HEK293T (cell line): ENCODE data around the gene SYTL1.

Source experiments
- CTCF ChIA-PET: fragments of 350-600 bp; formaldehyde crosslinking; extraction: SDS; loops from one replicate; lab custom pipeline; 2021; ENCODE audit warnings: antibody characterized with exemption, inconsistent platforms; lab: Yijun Ruan, JAX
- POLR2A ChIA-PET: fragments of 350-600 bp; formaldehyde crosslinking; extraction: SDS; loops from one replicate; lab custom pipeline; 2020; ENCODE audit warnings: antibody characterized with exemption, inconsistent platforms; lab: Yijun Ruan, JAX
- DNase-seq: peaks from one replicate; pipeline ENCODE4 v3.0.0; 2012; ENCODE audit warnings: mixed read lengths; ENCODE audit errors: extremely low spot score
- ARNT ChIP-seq: fragments of 450-650 bp; IDR thresholded peaks from 2 replicates; pipeline ENCODE4 v1.6.1; 2017; ENCODE audit warnings: mild to moderate bottlenecking
- BHLHE40 ChIP-seq: fragments of 450-650 bp; IDR thresholded peaks from 2 replicates; pipeline ENCODE4 v1.6.1; 2016; ENCODE audit warnings: mild to moderate bottlenecking, moderate library complexity, borderline replicate concordance
- CTBP1 ChIP-seq: fragments of 450-650 bp; IDR thresholded peaks from 2 replicates; pipeline ENCODE4 v1.6.1; 2016; ENCODE audit warnings: borderline replicate concordance
- ELF4 ChIP-seq: fragments of 450-650 bp; IDR thresholded peaks from 2 replicates; pipeline ENCODE4 v1.6.1; 2017; ENCODE audit warnings: antibody characterized with exemption
- FOXA1 ChIP-seq: fragments of 450-650 bp; IDR thresholded peaks from 2 replicates; pipeline ENCODE4 v1.6.1; 2016; ENCODE audit warnings: mild to moderate bottlenecking
- FOXK2 ChIP-seq: fragments of 450-650 bp; IDR thresholded peaks from 2 replicates; pipeline ENCODE4 v1.6.1; 2016; ENCODE audit warnings: mild to moderate bottlenecking
- FOXM1 ChIP-seq: fragments of 450-650 bp; IDR thresholded peaks from 2 replicates; pipeline ENCODE4 v1.6.1; 2017; ENCODE audit warnings: mild to moderate bottlenecking, borderline replicate concordance
- HDGF ChIP-seq: fragments of 450-650 bp; IDR thresholded peaks from 2 replicates; pipeline ENCODE4 v1.6.1; 2017; ENCODE audit warnings: antibody characterized with exemption, borderline replicate concordance
- L3MBTL2 ChIP-seq: fragments of 450-650 bp; conservative IDR thresholded peaks from 2 replicates; pipeline ENCODE4 v1.6.1; 2016; ENCODE audit warnings: mild to moderate bottlenecking
- LEF1 ChIP-seq: fragments of 450-650 bp; IDR thresholded peaks from 2 replicates; pipeline ENCODE4 v1.6.1; 2017; ENCODE audit warnings: mild to moderate bottlenecking, borderline replicate concordance
- NFRKB ChIP-seq: fragments of 450-650 bp; IDR thresholded peaks from 2 replicates; pipeline ENCODE4 v1.6.1; 2016; ENCODE audit warnings: mild to moderate bottlenecking, moderate library complexity
- PKNOX1 ChIP-seq: fragments of 450-650 bp; IDR thresholded peaks from 2 replicates; pipeline ENCODE4 v1.6.1; 2016
- SP1 ChIP-seq: fragments of 450-650 bp; IDR thresholded peaks from 2 replicates; pipeline ENCODE4 v1.6.1; 2017
- SUZ12 ChIP-seq: fragments of 450-650 bp; IDR thresholded peaks from 2 replicates; pipeline ENCODE4 v1.6.1; 2016; ENCODE audit warnings: mild to moderate bottlenecking
- TARDBP ChIP-seq: fragments of 450-650 bp; IDR thresholded peaks from 2 replicates; pipeline ENCODE4 v1.6.1; 2016
- ZNF384 ChIP-seq: fragments of 450-650 bp; IDR thresholded peaks from 2 replicates; pipeline ENCODE4 v1.6.1; 2016

Gene SYTL1

GRCh38 chr1:27314737-27315136 lies 27.1 kb upstream of the SYTL1 start:
- ChIA-PET POLR2A (no interaction called here), CTCF (interaction anchor here (0.8 kb wide), 1 partner anchor 52 kb away, joined by 4 read pairs; the partner anchor contains the start of gene MAP3K6)
- TF ChIP-seq PKNOX1 (no peak), ARNT (no peak), FOXK2 (no peak), FOXM1 (no peak)
- DNase-seq, result no peak

- TF ChIP-seq ARNT (no peak), FOXA1 (no peak), CTBP1 (no peak), TARDBP (no peak), SP1 (no peak), FOXM1 (no peak), HDGF (no peak), NFRKB (no peak), PKNOX1 (no peak), LEF1 (no peak), L3MBTL2 (no peak), SUZ12 (no peak)
- no peak for DNase-seq
- ChIA-PET POLR2A (interaction anchor here (1.2 kb wide), 1 partner anchor 50 kb away, joined by 4 read pairs; the partner anchor contains the start of gene MAP3K6), CTCF (interaction anchor here (0.6 to 1.1 kb wide), 2 partner anchors 10 to 273 kb away, joined by 3 to 5 read pairs; no protein-coding TSS in a partner anchor)
Observed at GRCh38 chr1:27316860-27317259, 25.0 kb upstream of the SYTL1 start.

GRCh38 chr1:27318136-27318535 lies 23.7 kb upstream of the SYTL1 start:
- TF ChIP-seq HDGF (no peak), ARNT (no peak), ELF4 (no peak), BHLHE40 (no peak), FOXA1 (no peak), PKNOX1 (no peak), TARDBP (no peak), SUZ12 (no peak), ZNF384 (no peak), FOXK2 (no peak), NFRKB (no peak), FOXM1 (no peak), SP1 (no peak), CTBP1 (no peak), LEF1 (no peak), L3MBTL2 (no peak)
- ChIA-PET CTCF (no interaction called here), POLR2A (interaction anchor here (1.1 to 1.2 kb wide), 2 partner anchors 47 to 49 kb away, joined by 3 to 5 read pairs; partner anchors contain the start of gene MAP3K6)
- no peak for DNase-seq

GRCh38 chr1:27318596-27318995 lies 23.2 kb upstream of the SYTL1 start:
- TF ChIP-seq SUZ12, result no peak
- TF ChIP-seq L3MBTL2, result no peak
- no peak for TF ChIP-seq FOXM1
- no peak for TF ChIP-seq SP1
- TF ChIP-seq FOXK2, result no peak
- no peak for TF ChIP-seq FOXA1
- TF ChIP-seq ELF4, result no peak
- TF ChIP-seq HDGF, result no peak
- TF ChIP-seq CTBP1, result no peak
- no peak for TF ChIP-seq PKNOX1
- TF ChIP-seq ARNT, result no peak
- TF ChIP-seq NFRKB, result no peak
- TF ChIP-seq TARDBP, result no peak
- no peak for DNase-seq
- POLR2A ChIA-PET, result interaction anchor here (1.1 to 1.2 kb wide), 2 partner anchors 47 to 48 kb away, joined by 3 to 5 read pairs; partner anchors contain the start of gene MAP3K6
- CTCF ChIA-PET, result no interaction called here

- TF ChIP-seq CTBP1 (peak; percentile 87), SUZ12 (no peak), ELF4 (peak; percentile 86), L3MBTL2 (peak; percentile 30; the same call in 1 of the 2 replicates), PKNOX1 (peak; percentile 39; the same call in 1 of the 2 replicates)
- DNase-seq, result peak; percentile 98
- CTCF ChIA-PET, result interaction anchor here (1.0 kb wide), 1 partner anchor 22 kb away, joined by 3 read pairs; no protein-coding TSS in a partner anchor
- POLR2A ChIA-PET, result interaction anchor here (0.7 to 1.7 kb wide), 6 partner anchors 11 to 44 kb away, joined by 3 to 13 read pairs (median 3); partner anchors contain the start of genes MAP3K6 and SYTL1
Observed at GRCh38 chr1:27321813-27322568, 19.8 kb upstream of the SYTL1 start, which contains the start of gene TMEM222. TMEM222 (plus strand) TSS chr1:27322163; CDS start chr1:27322198, 35 bp downstream.
